ENCODE data around the gene AGFG1.

GRCh38 chr2:227608561-227609338, 136.8 kb downstream of the AGFG1 start:
- TF ChIP-seq, protein P1, sequence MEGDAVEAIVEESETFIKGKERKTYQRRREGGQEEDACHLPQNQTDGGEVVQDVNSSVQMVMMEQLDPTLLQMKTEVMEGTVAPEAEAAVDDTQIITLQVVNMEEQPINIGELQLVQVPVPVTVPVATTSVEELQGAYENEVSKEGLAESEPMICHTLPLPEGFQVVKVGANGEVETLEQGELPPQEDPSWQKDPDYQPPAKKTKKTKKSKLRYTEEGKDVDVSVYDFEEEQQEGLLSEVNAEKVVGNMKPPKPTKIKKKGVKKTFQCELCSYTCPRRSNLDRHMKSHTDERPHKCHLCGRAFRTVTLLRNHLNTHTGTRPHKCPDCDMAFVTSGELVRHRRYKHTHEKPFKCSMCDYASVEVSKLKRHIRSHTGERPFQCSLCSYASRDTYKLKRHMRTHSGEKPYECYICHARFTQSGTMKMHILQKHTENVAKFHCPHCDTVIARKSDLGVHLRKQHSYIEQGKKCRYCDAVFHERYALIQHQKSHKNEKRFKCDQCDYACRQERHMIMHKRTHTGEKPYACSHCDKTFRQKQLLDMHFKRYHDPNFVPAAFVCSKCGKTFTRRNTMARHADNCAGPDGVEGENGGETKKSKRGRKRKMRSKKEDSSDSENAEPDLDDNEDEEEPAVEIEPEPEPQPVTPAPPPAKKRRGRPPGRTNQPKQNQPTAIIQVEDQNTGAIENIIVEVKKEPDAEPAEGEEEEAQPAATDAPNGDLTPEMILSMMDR (IDR thresholded peaks at IDR 0.05), result no peak
- TF ChIP-seq EZH2 (IDR thresholded peaks at IDR 0.05; ENCODE audit: borderline replicate concordance, insufficient read depth, low read depth, low read length, poor library complexity, severe bottlenecking), result no peak

Measured in B cell (primary cell).